Placental epithelial cell (primary cell): ENCODE results near the gene NRXN3. TPM values are rescaled to one million over a fixed set of nuclear protein-coding genes. Genes with fewer than 3 reads are reported as not detected.

Experiments
- small RNA-seq: library from RNA; depleted of rRNA; stranded (forward); fragments of <200 nt; gene quantifications from one replicate; pipeline ENCODE3, GENCODE V24; 2012
- total RNA-seq: library from RNA; depleted of rRNA; stranded (reverse); fragments of >200 nt; gene quantifications from 2 replicates; pipeline ENCODE4 v1.2.3, GENCODE V29; 2012

The NRXN3 gene
- 27.1 and 27.2 TPM in 2 replicates for total RNA-seq

DNA sequence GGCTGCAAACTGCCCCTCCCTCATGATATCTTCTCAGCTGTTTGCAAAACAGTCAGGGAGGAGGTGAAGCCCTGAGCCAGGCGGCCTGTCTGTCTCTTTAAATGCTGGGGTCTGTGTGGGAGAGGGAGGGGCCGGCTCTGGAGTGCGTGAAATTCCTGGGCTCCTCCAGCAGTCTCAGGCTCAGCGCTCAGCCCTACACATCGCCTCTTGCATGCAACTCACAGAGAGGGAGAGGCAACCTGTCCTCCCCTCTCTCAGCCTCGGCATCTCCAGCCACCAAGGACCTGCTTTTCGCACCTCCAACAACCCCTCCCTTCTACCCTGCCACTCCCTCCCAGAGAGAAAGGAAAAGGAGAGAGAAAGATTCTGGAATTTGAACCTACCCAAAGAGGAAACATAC is at the start of gene NRXN3:
NRXN3 (plus strand) TSS at position 171 of the 400 bp plus-strand sequence. CDS start 72,721 bp downstream, outside the sequence.

Small RNA genes lying within 50 kb of the gene (small RNA-seq; reads per million reads assigned to genes)
- gene RNA5SP388: 0.63 reads per million, percentile 38 among the genes with 10 or more reads in this experiment
